Panc1 (cell line): ENCODE measurements around the gene RNF6. TPM values are rescaled to one million over a fixed set of nuclear protein-coding genes. Genes with fewer than 3 reads are reported as not detected.
A peak's percentile ranks its signal among the peaks of the same experiment; 100 is the strongest.

ENCODE experiments used
- ATAC-seq: fragments of 200-7000 bp; cut with Tn5 transposase; 2 replicates; pipeline ENCODE4 v1.9.1; 2020; ENCODE audit warnings: mild to moderate bottlenecking, moderate library complexity
- BruUV-seq: library from RNA; stranded (reverse); fragments of 400-500 nt; replicated peaks from 2 replicates; lab custom pipeline; 2021; lab: Mats Ljungman, UMichigan
- CTCF ChIA-PET: fragments of 300-600 bp; sonication (Branson Sonifier 250); formaldehyde crosslinking; loops from one replicate; lab custom pipeline; 2022; ENCODE audit warnings: antibody characterized with exemption; lab: Charles Lee
- POLR2A ChIA-PET: fragments of 300-600 bp; sonication (Branson Sonifier 250); formaldehyde crosslinking; loops from one replicate; lab custom pipeline; 2022; ENCODE audit warnings: antibody characterized with exemption; lab: Charles Lee
- DNase-seq: peaks from one replicate; pipeline ENCODE4 v3.0.0-alpha.2; 2010; ENCODE audit warnings: low read depth, low spot score
- H3K27ac ChIP-seq: 2 replicates; pipeline ENCODE4 v1.5.1; 2011; ENCODE audit warnings: mild to moderate bottlenecking, low read length, inconsistent platforms
- H3K27me3 ChIP-seq: fragments of 200-500 bp; sonication (Bioruptor generic); 2 replicates; pipeline ENCODE4 v1.6.0; 2014; ENCODE audit warnings: low read length, inconsistent platforms; ENCODE audit not compliant: control insufficient read depth, insufficient read depth
- H3K36me3 ChIP-seq: fragments of 200-500 bp; sonication (Bioruptor generic); 2 replicates; pipeline ENCODE4 v1.5.1; 2014; ENCODE audit warnings: inconsistent platforms, mild to moderate bottlenecking, low read length, moderate library complexity; ENCODE audit not compliant: control insufficient read depth, insufficient read depth
- H3K4me1 ChIP-seq: 2 replicates; pipeline ENCODE4 v1.5.1; 2011; ENCODE audit warnings: inconsistent platforms, mild to moderate bottlenecking, low read length, moderate library complexity; ENCODE audit not compliant: control insufficient read depth, insufficient read depth
- H3K4me3 ChIP-seq, 2 experiments: 2 replicates each; pipeline ENCODE4 v1.5.1; 2011 to 2012; ENCODE audit warnings: low read depth in 2 of 2, low read length in 2 of 2, mild to moderate bottlenecking in 2 of 2, inconsistent platforms in 1 of 2, moderate library complexity in 1 of 2
- H3K9me3 ChIP-seq: fragments of 200-500 bp; sonication (Bioruptor generic); 2 replicates; pipeline ENCODE4 v1.5.1; 2014; ENCODE audit warnings: low read depth, mild to moderate bottlenecking, inconsistent platforms, low read length, moderate library complexity; ENCODE audit not compliant: control insufficient read depth, insufficient read depth
- POLR2AphosphoS5 ChIP-seq: IDR thresholded peaks from 2 replicates; pipeline ENCODE4 v1.6.1; 2012; ENCODE audit warnings: mild to moderate bottlenecking, low read depth, low read length, moderate library complexity
- REST ChIP-seq, 2 experiments: IDR thresholded peaks; 2 replicates each; pipeline ENCODE4 v1.6.1; 2011 to 2012; ENCODE audit warnings: low read depth in 2 of 2, control low read depth in 1 of 2, low read length in 1 of 2, mild to moderate bottlenecking in 1 of 2, moderate library complexity in 1 of 2; ENCODE audit not compliant: insufficient read depth in 1 of 2
- SIN3A ChIP-seq: IDR thresholded peaks from 2 replicates; pipeline ENCODE4 v1.6.1; 2012; ENCODE audit warnings: low read depth, mild to moderate bottlenecking, low read length, moderate library complexity, borderline replicate concordance; ENCODE audit not compliant: insufficient read depth
- TCF7L2 ChIP-seq: IDR thresholded peaks from 2 replicates; pipeline ENCODE4 v1.6.1; 2011; ENCODE audit warnings: mild to moderate bottlenecking, low read depth, low read length, inconsistent platforms
- in situ Hi-C: cut with HindIII; loops from 2 replicates; pipeline ENCODE4 v1.10.0; 2016; ENCODE audit warnings: low sequenced_read_pairs, low pct_unique_long_range_greater_than_20kb
- intact Hi-C: fragments of 100-400 bp; cut with micrococcal nuclease; formaldehyde crosslinking; loops from one replicate; pipeline ENCODE4 v1.10.0; 2022; ENCODE audit not compliant: unreplicated experiment
- total RNA-seq: library from RNA; stranded (reverse); gene quantifications from one replicate; pipeline ENCODE4 v1.2.1, GENCODE V29; 2021; ENCODE audit not compliant: unreplicated experiment
- TF ChIP-seq, protein P1 (sequence below): fragments of 450-650 bp; IDR thresholded peaks from 2 replicates; pipeline ENCODE4 v1.5.1; 2017; ENCODE audit warnings: mild to moderate bottlenecking

Gene RNF6
- total RNA-seq, 1 experiment from 2014 or later: 38.0 TPM

DNA sequence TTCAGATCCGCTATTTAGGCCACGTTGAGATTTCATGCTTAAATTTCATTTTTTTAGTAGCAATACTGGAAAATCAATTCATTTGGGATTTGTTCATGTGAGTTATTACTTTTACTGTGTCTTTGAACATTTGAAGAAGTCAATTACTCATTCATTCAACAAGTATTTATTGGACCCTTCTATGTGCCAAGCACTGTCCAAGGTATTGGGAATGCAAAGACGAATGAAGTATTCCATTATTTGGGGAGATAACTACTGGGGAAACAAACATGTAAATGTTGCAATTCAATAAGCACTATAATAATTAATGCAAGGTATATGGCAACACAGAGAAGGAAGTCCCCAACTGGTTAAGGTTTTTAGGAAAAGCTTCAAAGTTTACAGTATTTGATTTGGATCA is 37.5 kb upstream of the RNF6 start:
- Histone ChIP-seq H3K9me3 (no peaks in the 10 kb centered on the region), H3K27ac (no peak overlapping the region), H3K4me1 (peaks cover 5% of the 10 kb centered on the region; the same call in 1 of the 2 replicates), H3K4me3 (no peak overlapping the region), H3K27me3 (no peaks in the 10 kb centered on the region), H3K36me3 (no peaks in the 10 kb centered on the region)
- ATAC-seq (no peak), DNase-seq (no peak)
- ChIA-PET POLR2A (no interaction called here), CTCF (no interaction called here)
- in situ Hi-C loops: no loop called here
- TF ChIP-seq REST (IDR thresholded peaks at IDR 0.05; ENCODE audit: insufficient read depth in 1 of 2, low read depth in 2 of 2, low read length in 1 of 2): peak in 1 of 2 experiments; percentile 61; a peak in 2 of 4 replicates
- TF ChIP-seq POLR2AphosphoS5: no peak
- no peak for TF ChIP-seq TCF7L2
- TF ChIP-seq, protein P1, sequence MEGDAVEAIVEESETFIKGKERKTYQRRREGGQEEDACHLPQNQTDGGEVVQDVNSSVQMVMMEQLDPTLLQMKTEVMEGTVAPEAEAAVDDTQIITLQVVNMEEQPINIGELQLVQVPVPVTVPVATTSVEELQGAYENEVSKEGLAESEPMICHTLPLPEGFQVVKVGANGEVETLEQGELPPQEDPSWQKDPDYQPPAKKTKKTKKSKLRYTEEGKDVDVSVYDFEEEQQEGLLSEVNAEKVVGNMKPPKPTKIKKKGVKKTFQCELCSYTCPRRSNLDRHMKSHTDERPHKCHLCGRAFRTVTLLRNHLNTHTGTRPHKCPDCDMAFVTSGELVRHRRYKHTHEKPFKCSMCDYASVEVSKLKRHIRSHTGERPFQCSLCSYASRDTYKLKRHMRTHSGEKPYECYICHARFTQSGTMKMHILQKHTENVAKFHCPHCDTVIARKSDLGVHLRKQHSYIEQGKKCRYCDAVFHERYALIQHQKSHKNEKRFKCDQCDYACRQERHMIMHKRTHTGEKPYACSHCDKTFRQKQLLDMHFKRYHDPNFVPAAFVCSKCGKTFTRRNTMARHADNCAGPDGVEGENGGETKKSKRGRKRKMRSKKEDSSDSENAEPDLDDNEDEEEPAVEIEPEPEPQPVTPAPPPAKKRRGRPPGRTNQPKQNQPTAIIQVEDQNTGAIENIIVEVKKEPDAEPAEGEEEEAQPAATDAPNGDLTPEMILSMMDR: no peak
- BruUV-seq: no TSS peak
- intact Hi-C loops: no loop called here

GRCh38 chr13:26257049-26257448 is 34.9 kb upstream of the RNF6 start:
- intact Hi-C loops: no loop called here
- no TSS peak for BruUV-seq

More at GRCh38 chr13:26257049-26257448, 34.9 kb upstream of the RNF6 start:
- ChIA-PET POLR2A (no interaction called here), CTCF (no interaction called here)
- Histone ChIP-seq H3K36me3 (no peaks in the 10 kb centered on the region; the same call in 1 of the 2 replicates), H3K4me3 (no peak overlapping the region), H3K9me3 (no peaks in the 10 kb centered on the region), H3K4me1 (peaks cover 5% of the 10 kb centered on the region; the same call in 1 of the 2 replicates), H3K27ac (no peak overlapping the region), H3K27me3 (no peaks in the 10 kb centered on the region)
- no peak for TF ChIP-seq SIN3A
- no peak for TF ChIP-seq TCF7L2
- TF ChIP-seq, protein P1: no peak
- TF ChIP-seq REST (IDR thresholded peaks at IDR 0.05; ENCODE audit: insufficient read depth in 1 of 2, low read depth in 2 of 2, low read length in 1 of 2): no peak
- no peak for ATAC-seq
- in situ Hi-C loops: no loop called here
- DNase-seq: no peak
